Testis (tissue), 2 donors: Measurements from ENCODE around the gene ZNF362.

Source experiments
- POLR2A ChIP-seq: fragments of 450-650 bp; IDR thresholded peaks from one replicate; pipeline ENCODE4 v1.6.1; 2017; ENCODE audit warnings: antibody characterized with exemption, mild to moderate bottlenecking, moderate library complexity
- TF ChIP-seq, protein P1 (sequence below), 3 experiments: fragments of 450-650 bp in 2 of 3; fragments of 200-600 bp in 1 of 3; sonication (generic) in 1 of 3; IDR thresholded peaks; one replicate each; pipeline ENCODE4 v1.5.1; 2016 to 2019; ENCODE audit warnings: antibody characterized with exemption in 3 of 3, mild to moderate bottlenecking in 2 of 3, moderate library complexity in 1 of 3

DNA sequence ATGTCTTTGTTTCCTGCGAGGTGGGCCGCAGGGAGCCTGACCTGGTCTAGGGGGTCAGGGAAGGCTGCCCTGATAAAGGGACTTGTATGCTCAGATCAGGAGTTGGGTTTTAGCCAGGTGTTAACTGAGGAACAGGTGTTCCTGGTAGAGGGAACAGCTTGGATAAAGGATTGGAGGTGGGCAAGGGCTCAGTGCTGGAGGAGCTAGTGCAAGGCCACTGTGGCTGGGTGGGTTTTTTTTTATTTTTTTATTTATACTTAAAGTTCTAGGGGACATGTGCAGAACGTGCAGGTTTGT is 33.5 kb downstream of the ZNF362 start:
- TF ChIP-seq, protein P1, sequence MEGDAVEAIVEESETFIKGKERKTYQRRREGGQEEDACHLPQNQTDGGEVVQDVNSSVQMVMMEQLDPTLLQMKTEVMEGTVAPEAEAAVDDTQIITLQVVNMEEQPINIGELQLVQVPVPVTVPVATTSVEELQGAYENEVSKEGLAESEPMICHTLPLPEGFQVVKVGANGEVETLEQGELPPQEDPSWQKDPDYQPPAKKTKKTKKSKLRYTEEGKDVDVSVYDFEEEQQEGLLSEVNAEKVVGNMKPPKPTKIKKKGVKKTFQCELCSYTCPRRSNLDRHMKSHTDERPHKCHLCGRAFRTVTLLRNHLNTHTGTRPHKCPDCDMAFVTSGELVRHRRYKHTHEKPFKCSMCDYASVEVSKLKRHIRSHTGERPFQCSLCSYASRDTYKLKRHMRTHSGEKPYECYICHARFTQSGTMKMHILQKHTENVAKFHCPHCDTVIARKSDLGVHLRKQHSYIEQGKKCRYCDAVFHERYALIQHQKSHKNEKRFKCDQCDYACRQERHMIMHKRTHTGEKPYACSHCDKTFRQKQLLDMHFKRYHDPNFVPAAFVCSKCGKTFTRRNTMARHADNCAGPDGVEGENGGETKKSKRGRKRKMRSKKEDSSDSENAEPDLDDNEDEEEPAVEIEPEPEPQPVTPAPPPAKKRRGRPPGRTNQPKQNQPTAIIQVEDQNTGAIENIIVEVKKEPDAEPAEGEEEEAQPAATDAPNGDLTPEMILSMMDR (IDR thresholded peaks at IDR 0.05) = no peak
- TF ChIP-seq POLR2A = no peak
